IMR-90 (cell line): ENCODE measurements around the gene GRIK5. TPM values are rescaled to one million over a fixed set of nuclear protein-coding genes. Genes with fewer than 3 reads are reported as not detected.

Source experiments
- ATAC-seq: fragments of 200-7000 bp; cut with Tn5 transposase; 2 replicates; pipeline ENCODE4 v1.9.1; 2020; ENCODE audit warnings: low read depth, mild to moderate bottlenecking, moderate library complexity
- BruUV-seq: library from RNA; stranded (reverse); fragments of 400-500 nt; replicated peaks from 2 replicates; lab custom pipeline; 2021; lab: Mats Ljungman, UMichigan
- CTCF ChIA-PET: fragments of 300-600 bp; formaldehyde crosslinking; extraction: SDS; loops from one replicate; lab custom pipeline; 2021; ENCODE audit warnings: antibody characterized with exemption; lab: Yijun Ruan, JAX
- POLR2A ChIA-PET: fragments of 300-600 bp; sonication (Branson Sonifier 250); formaldehyde crosslinking; loops from one replicate; lab custom pipeline; 2022; ENCODE audit warnings: antibody characterized with exemption; ENCODE audit not compliant: unreplicated experiment; lab: Charles Lee
- DNase-seq: peaks from one replicate; pipeline ENCODE4 v3.0.0; 2013
- H2AFZ ChIP-seq: replicated peaks from 2 replicates; pipeline ENCODE3; 2013; ENCODE audit warnings: low read length, mild to moderate bottlenecking; ENCODE audit not compliant: poor library complexity
- H2AK5ac ChIP-seq: 2 replicates; pipeline ENCODE4 v1.6.1; 2013; ENCODE audit warnings: low read depth, low read length, inconsistent platforms
- H2AK9ac ChIP-seq: replicated peaks from 2 replicates; pipeline ENCODE3; 2013; ENCODE audit warnings: mild to moderate bottlenecking, low read depth, low read length, moderate library complexity; ENCODE audit not compliant: poor library complexity
- H2BK120ac ChIP-seq: 2 replicates; pipeline ENCODE4 v1.6.1; 2013; ENCODE audit warnings: low read depth, low read length, inconsistent platforms
- H2BK15ac ChIP-seq: 3 replicates; pipeline ENCODE4 v1.6.1; 2013; ENCODE audit warnings: low read depth, low read length, inconsistent platforms
- H2BK20ac ChIP-seq: 2 replicates; pipeline ENCODE4 v1.6.1; 2013; ENCODE audit warnings: low read depth, mild to moderate bottlenecking, inconsistent platforms, low read length, moderate library complexity
- H2BK5ac ChIP-seq: 2 replicates; pipeline ENCODE4 v1.6.1; 2013; ENCODE audit warnings: mild to moderate bottlenecking, low read depth, low read length, inconsistent platforms; ENCODE audit not compliant: poor library complexity, severe bottlenecking
- H3K14ac ChIP-seq: replicated peaks from 2 replicates; pipeline ENCODE4 v1.6.1; 2013; ENCODE audit warnings: low read depth, low read length, inconsistent platforms
- H3K18ac ChIP-seq: 2 replicates; pipeline ENCODE4 v1.6.1; 2013; ENCODE audit warnings: low read depth, low read length, control low read depth
- H3K23ac ChIP-seq: 2 replicates; pipeline ENCODE4 v1.6.1; 2013; ENCODE audit warnings: low read depth, low read length, inconsistent platforms
- H3K27ac ChIP-seq: 2 replicates; pipeline ENCODE4 v1.5.1; 2013; ENCODE audit warnings: mild to moderate bottlenecking, control low read depth, low read length; ENCODE audit not compliant: insufficient read depth
- H3K27me3 ChIP-seq: 2 replicates; pipeline ENCODE4 v1.6.1; 2013; ENCODE audit warnings: low read length; ENCODE audit not compliant: control insufficient read depth, insufficient read depth
- H3K36me3 ChIP-seq: 2 replicates; pipeline ENCODE4 v1.6.1; 2013; ENCODE audit warnings: low read length, mixed read lengths; ENCODE audit not compliant: control insufficient read depth, insufficient read depth
- H3K4ac ChIP-seq: 2 replicates; pipeline ENCODE4 v1.6.1; 2013; ENCODE audit warnings: low read depth, low read length, inconsistent platforms
- H3K4me1 ChIP-seq: 2 replicates; pipeline ENCODE4 v1.6.1; 2013; ENCODE audit warnings: low read length, mixed read lengths; ENCODE audit not compliant: control insufficient read depth, insufficient read depth
- H3K4me2 ChIP-seq: 2 replicates; pipeline ENCODE4 v1.6.1; 2013; ENCODE audit warnings: low read depth, mild to moderate bottlenecking, control low read depth, low read length, moderate library complexity
- H3K4me3 ChIP-seq: 2 replicates; pipeline ENCODE4 v1.5.1; 2013; ENCODE audit warnings: low read depth, mild to moderate bottlenecking, control low read depth, low read length, moderate library complexity; ENCODE audit not compliant: insufficient read depth
- H3K56ac ChIP-seq: 2 replicates; pipeline ENCODE4 v1.6.1; 2013; ENCODE audit warnings: low read length, inconsistent platforms; ENCODE audit not compliant: insufficient read depth; ENCODE audit errors: extremely low read depth
- H3K79me1 ChIP-seq, 2 experiments: 2 replicates each; pipeline ENCODE4 v1.6.1; 2013; ENCODE audit warnings: low read length in 2 of 2, inconsistent platforms in 1 of 2, low read depth in 1 of 2
- H3K9ac ChIP-seq: 2 replicates; pipeline ENCODE4 v1.6.1; 2013; ENCODE audit warnings: low read depth, low read length, control low read depth
- H3K9me1 ChIP-seq: 2 replicates; pipeline ENCODE4 v1.6.1; 2013; ENCODE audit warnings: low read length, inconsistent platforms; ENCODE audit not compliant: insufficient read depth
- H3K9me3 ChIP-seq: 2 replicates; pipeline ENCODE4 v1.6.1; 2013; ENCODE audit warnings: low read length; ENCODE audit not compliant: control insufficient read depth, insufficient read depth
- H4K20me1 ChIP-seq: 2 replicates; pipeline ENCODE4 v1.6.1; 2013; ENCODE audit warnings: low read length, inconsistent platforms; ENCODE audit not compliant: insufficient read depth
- H4K5ac ChIP-seq: 2 replicates; pipeline ENCODE4 v1.6.1; 2013; ENCODE audit warnings: mild to moderate bottlenecking, low read depth, low read length, control low read depth
- H4K8ac ChIP-seq, 2 experiments: 2 replicates each; pipeline ENCODE4 v1.6.1; 2013; ENCODE audit warnings: low read depth in 2 of 2, low read length in 2 of 2, control low read depth in 1 of 2, inconsistent platforms in 1 of 2
- H4K91ac ChIP-seq: 2 replicates; pipeline ENCODE4 v1.6.1; 2013; ENCODE audit warnings: low read depth, low read length, inconsistent platforms; ENCODE audit not compliant: insufficient read depth
- RCOR1 ChIP-seq: IDR thresholded peaks from 2 replicates; pipeline ENCODE4 v1.6.1; 2012; ENCODE audit warnings: mild to moderate bottlenecking, low read length, improper control_type of control experiment; ENCODE audit not compliant: insufficient replicate concordance
- WGBS, 2 experiments: methylation state at CpG; one replicate each; pipeline versions ENCODE4 v1.1.5 to v1.1.7; 2013; ENCODE audit warnings: missing lambda C conversion rate in 2 of 2; ENCODE audit not compliant: insufficient read length in 1 of 2; ENCODE audit errors: extremely low coverage in 2 of 2; 5-methylcytosine and 5-hydroxymethylcytosine counted together
- dilution Hi-C: fragments of 300-500 bp; cut with HindIII; formaldehyde crosslinking; loops from one replicate; pipeline ENCODE4 v1.14.3; 2018; ENCODE audit warnings: low sequenced_read_pairs; ENCODE audit not compliant: unreplicated experiment
- in situ Hi-C: fragments of 300-500 bp; cut with MboI; formaldehyde crosslinking; loops from 3 replicates; pipeline ENCODE4 v1.14.3; 2019; ENCODE audit warnings: low sequenced_read_pairs, inconsistent platforms, mixed read lengths
- intact Hi-C: fragments of 100-400 bp; cut with micrococcal nuclease; formaldehyde crosslinking; loops from 2 replicates; pipeline ENCODE4 v1.10.0; 2022
- polyA plus RNA-seq, 3 experiments: library from polyadenylated mRNA; depleted of rRNA; stranded (reverse); fragments of >200 nt; gene quantifications; 2 replicates each; pipeline ENCODE4 v1.2.3, GENCODE V29; 2012; ENCODE audit warnings: low replicate concordance in 1 of 3
- total RNA-seq: library from RNA; depleted of rRNA; stranded (reverse); fragments of >200 nt; gene quantifications from 2 replicates; pipeline ENCODE4 v1.2.3, GENCODE V29; 2012
- TF ChIP-seq, protein P1 (sequence below): fragments of 150-350 bp; IDR thresholded peaks from 2 replicates; pipeline ENCODE4 v1.6.1; 2017; ENCODE audit warnings: mild to moderate bottlenecking, antibody characterized with exemption, low read length, low read depth

The GRIK5 gene
- total and polyA plus RNA-seq, 2 of the 4 experiments (the other 2 are of a cell fraction), result 0.10 TPM; not detected in 1

DNA sequence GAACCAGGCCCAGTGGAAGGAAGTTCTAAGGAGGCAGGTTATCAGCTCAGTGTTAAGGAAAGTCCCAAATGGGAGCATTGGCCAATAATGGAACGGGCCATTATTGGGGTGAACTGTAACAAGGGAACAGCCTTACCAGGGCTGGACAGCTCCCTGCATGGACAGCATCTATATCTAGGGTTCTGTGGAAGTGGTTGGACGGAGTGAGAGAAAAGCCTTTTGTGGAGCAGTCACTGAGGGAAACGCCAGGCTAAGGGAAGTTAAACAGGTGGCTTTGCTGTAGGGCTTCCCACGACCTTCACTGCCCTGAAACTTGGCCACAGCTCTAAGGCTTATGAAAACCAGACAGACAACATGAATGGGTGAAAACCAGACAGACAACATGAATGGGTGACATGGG is 45.2 kb upstream of the GRIK5 start:
- DNase-seq (peak; percentile 68), ATAC-seq (peak; percentile 19; the same call in 1 of the 2 replicates)
- Histone ChIP-seq H2BK120ac (peak overlapping the region; percentile 33), H2BK20ac (peak overlapping the region; percentile 31; the same call in 1 of the 2 replicates), H3K18ac (no peak overlapping the region), H4K91ac (0 out of 2 replicates have a peak overlapping the region, but pooled peaks have one; percentile 48), H3K9ac (no peak overlapping the region), H2AFZ (no peak overlapping the region), H3K36me3 (no peaks in the 10 kb centered on the region), H3K27ac (no peak overlapping the region; the same call in 1 of the 2 replicates), H4K5ac (no peak overlapping the region), H3K9me1 (peaks cover 31% of the 10 kb centered on the region), H2BK15ac (peak overlapping the region; percentile 59; the same call in 2 of the 3 replicates), H2AK9ac (peak overlapping the region; percentile 19), H2AK5ac (peak overlapping the region; percentile 48; the same call in 1 of the 2 replicates), H3K9me3 (no peaks in the 10 kb centered on the region), H3K4ac (no peak overlapping the region), H4K8ac (no peak overlapping the region), H3K56ac (no peak overlapping the region), H3K4me1 (peaks cover 21% of the 10 kb centered on the region), H3K4me2 (no peak overlapping the region), H3K14ac (peak overlapping the region; percentile 20; the same call in 1 of the 2 replicates), H3K27me3 (no peaks in the 10 kb centered on the region), H4K20me1 (no peaks in the 10 kb centered on the region), H3K79me1 (peaks cover 3 to 22% of the 10 kb centered on the region in 2 experiments; a peak in 3 of 4 replicates), H3K23ac (no peak overlapping the region), H3K4me3 (no peak overlapping the region), H2BK5ac (no peak overlapping the region)
- TF ChIP-seq RCOR1, result peak; percentile 83
- TF ChIP-seq, protein P1, sequence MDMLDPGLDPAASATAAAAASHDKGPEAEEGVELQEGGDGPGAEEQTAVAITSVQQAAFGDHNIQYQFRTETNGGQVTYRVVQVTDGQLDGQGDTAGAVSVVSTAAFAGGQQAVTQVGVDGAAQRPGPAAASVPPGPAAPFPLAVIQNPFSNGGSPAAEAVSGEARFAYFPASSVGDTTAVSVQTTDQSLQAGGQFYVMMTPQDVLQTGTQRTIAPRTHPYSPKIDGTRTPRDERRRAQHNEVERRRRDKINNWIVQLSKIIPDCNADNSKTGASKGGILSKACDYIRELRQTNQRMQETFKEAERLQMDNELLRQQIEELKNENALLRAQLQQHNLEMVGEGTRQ, result no peak
- no TSS peak for BruUV-seq
- 50% methylated on average over 4 of the region's 4 CpGs; no CpG with 5 or more reads in 1 of the 2 experiments for WGBS, 2 experiments
- ChIA-PET CTCF (interaction anchor here (0.6 kb wide), 1 partner anchor 34 kb away, joined by 3 read pairs; no protein-coding TSS in a partner anchor), POLR2A (no interaction called here)
- intact Hi-C loops, result no loop called here
- dilution Hi-C loops, result no loop called here
- in situ Hi-C loops, result loop anchor here (10.0 kb wide), 1 partner anchor 280 kb away; the partner anchor contains the start of gene CNFN
